H9 (cell line): ENCODE measurements around the gene NUP210. TPM values are rescaled to one million over a fixed set of nuclear protein-coding genes. Genes with fewer than 3 reads are reported as not detected.

Experiments
- DNase-seq: peaks from one replicate; pipeline ENCODE4 v3.0.0-alpha.2; 2017
- H2AFZ ChIP-seq: one replicate; pipeline ENCODE4 v1.6.1; 2013; ENCODE audit warnings: mild to moderate bottlenecking, low read length, control low read depth, moderate library complexity
- H2AK5ac ChIP-seq: 2 replicates; pipeline ENCODE4 v1.6.1; 2013; ENCODE audit warnings: low read length, control low read depth, mixed read lengths; ENCODE audit not compliant: insufficient read length
- H2BK120ac ChIP-seq: one replicate; pipeline ENCODE4 v1.6.1; 2013; ENCODE audit warnings: low read depth, mild to moderate bottlenecking, low read length, control low read depth, inconsistent platforms; ENCODE audit not compliant: poor library complexity, severe bottlenecking
- H2BK12ac ChIP-seq: 2 replicates; pipeline ENCODE4 v1.6.1; 2013; ENCODE audit warnings: low read length, control low read depth, mixed read lengths, low read depth; ENCODE audit not compliant: insufficient read length
- H2BK15ac ChIP-seq: 2 replicates; pipeline ENCODE4 v1.6.1; 2013; ENCODE audit warnings: low read depth, low read length, control low read depth
- H2BK20ac ChIP-seq: one replicate; pipeline ENCODE4 v1.6.1; 2013; ENCODE audit warnings: low read depth, mild to moderate bottlenecking, low read length, control low read depth, inconsistent platforms; ENCODE audit not compliant: poor library complexity, severe bottlenecking
- H2BK5ac ChIP-seq: 2 replicates; pipeline ENCODE4 v1.6.1; 2013; ENCODE audit warnings: low read length, control low read depth, mixed read lengths; ENCODE audit not compliant: insufficient read length
- H3K14ac ChIP-seq: 2 replicates; pipeline ENCODE4 v1.6.1; 2013; ENCODE audit warnings: low read length, control low read depth; ENCODE audit not compliant: insufficient read depth
- H3K18ac ChIP-seq: 2 replicates; pipeline ENCODE4 v1.6.1; 2013; ENCODE audit warnings: low read depth, mild to moderate bottlenecking, mixed read lengths, low read length, control low read depth; ENCODE audit not compliant: insufficient read length
- H3K23ac ChIP-seq: 2 replicates; pipeline ENCODE4 v1.6.1; 2013; ENCODE audit warnings: low read length, control low read depth, mixed read lengths, low read depth; ENCODE audit not compliant: insufficient read length
- H3K23me2 ChIP-seq: 2 replicates; pipeline ENCODE4 v1.6.1; 2013; ENCODE audit warnings: low read depth, mild to moderate bottlenecking, mixed read lengths, low read length, control low read depth; ENCODE audit not compliant: insufficient read length, poor library complexity, severe bottlenecking
- H3K27ac ChIP-seq: 2 replicates; pipeline ENCODE4 v1.5.1; 2013; ENCODE audit warnings: low read length, control low read depth, mixed read lengths, low read depth; ENCODE audit not compliant: insufficient read length
- H3K27me3 ChIP-seq: 2 replicates; pipeline ENCODE4 v1.6.1; 2013; ENCODE audit warnings: low read length, control low read depth, inconsistent platforms; ENCODE audit not compliant: insufficient read depth
- H3K4ac ChIP-seq: 2 replicates; pipeline ENCODE4 v1.6.1; 2013; ENCODE audit warnings: low read depth, mild to moderate bottlenecking, control low read depth, inconsistent platforms, low read length, moderate library complexity
- H3K4me1 ChIP-seq: 2 replicates; pipeline ENCODE4 v1.6.1; 2013; ENCODE audit warnings: low read length, control low read depth, inconsistent platforms; ENCODE audit not compliant: insufficient read depth
- H3K4me2 ChIP-seq: 2 replicates; pipeline ENCODE4 v1.6.1; 2013; ENCODE audit warnings: low read length, control low read depth, mixed read lengths; ENCODE audit not compliant: insufficient read length, insufficient read depth
- H3K56ac ChIP-seq: 2 replicates; pipeline ENCODE4 v1.6.1; 2013; ENCODE audit warnings: low read depth, mild to moderate bottlenecking, mixed read lengths, low read length, control low read depth; ENCODE audit not compliant: insufficient read length
- H3K79me1 ChIP-seq: 2 replicates; pipeline ENCODE4 v1.6.1; 2013; ENCODE audit warnings: low read depth, mild to moderate bottlenecking, moderate library complexity, low read length, control low read depth, inconsistent platforms; ENCODE audit not compliant: insufficient read depth, poor library complexity, severe bottlenecking
- H3K79me2 ChIP-seq: 2 replicates; pipeline ENCODE4 v1.6.1; 2013; ENCODE audit warnings: low read length, control low read depth, inconsistent platforms; ENCODE audit not compliant: insufficient read depth
- H3K9ac ChIP-seq: 2 replicates; pipeline ENCODE4 v1.6.1; 2013; ENCODE audit warnings: low read length, control low read depth, mixed read lengths; ENCODE audit not compliant: insufficient read length; ENCODE audit errors: extremely low read depth
- H3K9me3 ChIP-seq: one replicate; pipeline ENCODE4 v1.6.1; 2013; ENCODE audit warnings: low read depth, low read length, inconsistent platforms; ENCODE audit not compliant: control insufficient read depth
- H3T11ph ChIP-seq: one replicate; pipeline ENCODE4 v1.6.1; 2013; ENCODE audit warnings: mild to moderate bottlenecking, low read length, control low read depth, inconsistent platforms
- H4K20me1 ChIP-seq: one replicate; pipeline ENCODE4 v1.6.1; 2013; ENCODE audit not compliant: control insufficient read depth, insufficient read length, insufficient read depth
- H4K5ac ChIP-seq: 2 replicates; pipeline ENCODE4 v1.6.1; 2013; ENCODE audit warnings: low read depth, mild to moderate bottlenecking, mixed read lengths, low read length, control low read depth; ENCODE audit not compliant: insufficient read length
- H4K8ac ChIP-seq: replicated peaks from 2 replicates; pipeline ENCODE4 v1.6.1; 2013; ENCODE audit warnings: low read length, control low read depth, mixed read lengths, low read depth; ENCODE audit not compliant: insufficient read length
- H4K91ac ChIP-seq: 2 replicates; pipeline ENCODE4 v1.6.1; 2013; ENCODE audit warnings: low read depth, mild to moderate bottlenecking, moderate library complexity, mixed read lengths, low read length, control low read depth; ENCODE audit not compliant: insufficient read length
- H3K27ac Mint-ChIP-seq, 3 experiments: 2 replicates in 2 of 3; 3 replicates in 1 of 3; pipeline ENCODE4 v1.8.0; 2020 to 2021; ENCODE audit warnings: mixed read lengths in 3 of 3, mild to moderate bottlenecking in 1 of 3, moderate library complexity in 1 of 3
- H3K27me3 Mint-ChIP-seq: 2 replicates; pipeline ENCODE4 v1.8.0; 2021; ENCODE audit warnings: low read depth, mild to moderate bottlenecking, moderate library complexity, mixed read lengths
- H3K36me3 Mint-ChIP-seq, 3 experiments: 2 replicates in 2 of 3; 3 replicates in 1 of 3; pipeline ENCODE4 v1.8.0; 2020 to 2021; ENCODE audit warnings: low read depth in 3 of 3, mixed read lengths in 3 of 3; ENCODE audit not compliant: insufficient read depth in 1 of 3
- H3K4me1 Mint-ChIP-seq, 2 experiments: 2 replicates each; pipeline ENCODE4 v1.8.0; 2020; ENCODE audit warnings: mixed read lengths in 2 of 2
- H3K4me3 Mint-ChIP-seq, 2 experiments: 2 replicates in 1 of 2; 3 replicates in 1 of 2; pipeline ENCODE4 v1.8.0; 2020 to 2021; ENCODE audit warnings: mild to moderate bottlenecking in 2 of 2, mixed read lengths in 2 of 2, moderate library complexity in 1 of 2
- H3K9me3 Mint-ChIP-seq, 2 experiments: 2 replicates in 1 of 2; 3 replicates in 1 of 2; pipeline ENCODE4 v1.8.0; 2020; ENCODE audit warnings: mild to moderate bottlenecking in 2 of 2, mixed read lengths in 2 of 2, moderate library complexity in 1 of 2
- WGBS: extraction: QIAGEN DNeasy Blood & Tissue Kit; methylation state at CpG from one replicate; pipeline ENCODE4 v1.1.7; 2013; ENCODE audit warnings: missing lambda C conversion rate, low lambda C conversion rate, mixed read lengths; ENCODE audit not compliant: insufficient read length; ENCODE audit errors: extremely low coverage; 5-methylcytosine and 5-hydroxymethylcytosine counted together
- total RNA-seq: library from RNA; stranded (reverse); gene quantifications from 2 replicates; pipeline ENCODE4 v1.2.1, GENCODE V29; 2021
- TF ChIP-seq, protein P1 (sequence below): fragments of 200-600 bp; sonication (generic); conservative IDR thresholded peaks from 3 replicates; pipeline ENCODE4 v1.8.0; 2021; ENCODE audit warnings: antibody characterized with exemption, mild to moderate bottlenecking

NUP210 gene
- total RNA-seq, 1 experiment from 2014 or later = 48.8 TPM

GRCh38 chr3:13424865-13425617, 4.9 kb upstream of the NUP210 start:
- peaks cover 4% of the 10 kb centered on the region; the same call in 1 of the 2 replicates for H3K4me1 ChIP-seq
- peak overlapping the region in 1 of 3 experiments; percentile 25; a peak in 1 of 7 replicates for H3K27ac Mint-ChIP-seq
- H3K4me3 Mint-ChIP-seq = no peak overlapping the region
- H3K27me3 ChIP-seq = no peaks in the 10 kb centered on the region
- H3K9ac ChIP-seq = no peak overlapping the region
- TF ChIP-seq, protein P1, sequence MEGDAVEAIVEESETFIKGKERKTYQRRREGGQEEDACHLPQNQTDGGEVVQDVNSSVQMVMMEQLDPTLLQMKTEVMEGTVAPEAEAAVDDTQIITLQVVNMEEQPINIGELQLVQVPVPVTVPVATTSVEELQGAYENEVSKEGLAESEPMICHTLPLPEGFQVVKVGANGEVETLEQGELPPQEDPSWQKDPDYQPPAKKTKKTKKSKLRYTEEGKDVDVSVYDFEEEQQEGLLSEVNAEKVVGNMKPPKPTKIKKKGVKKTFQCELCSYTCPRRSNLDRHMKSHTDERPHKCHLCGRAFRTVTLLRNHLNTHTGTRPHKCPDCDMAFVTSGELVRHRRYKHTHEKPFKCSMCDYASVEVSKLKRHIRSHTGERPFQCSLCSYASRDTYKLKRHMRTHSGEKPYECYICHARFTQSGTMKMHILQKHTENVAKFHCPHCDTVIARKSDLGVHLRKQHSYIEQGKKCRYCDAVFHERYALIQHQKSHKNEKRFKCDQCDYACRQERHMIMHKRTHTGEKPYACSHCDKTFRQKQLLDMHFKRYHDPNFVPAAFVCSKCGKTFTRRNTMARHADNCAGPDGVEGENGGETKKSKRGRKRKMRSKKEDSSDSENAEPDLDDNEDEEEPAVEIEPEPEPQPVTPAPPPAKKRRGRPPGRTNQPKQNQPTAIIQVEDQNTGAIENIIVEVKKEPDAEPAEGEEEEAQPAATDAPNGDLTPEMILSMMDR = no peak
- no CpG with 5 or more reads among the region's 4 CpGs for WGBS
- no peaks in the 10 kb centered on the region for H3K9me3 ChIP-seq
- no peaks in the 10 kb centered on the region for H3K36me3 Mint-ChIP-seq
- no peaks in the 10 kb centered on the region for H3K23me2 ChIP-seq
- no peak overlapping the region for H3K4me2 ChIP-seq
- H3K4ac ChIP-seq = no peak overlapping the region
- no peak for DNase-seq
- peaks cover 6% of the 10 kb centered on the region for H3K27me3 Mint-ChIP-seq
- no peak overlapping the region for H3K27ac ChIP-seq
- no peaks in the 10 kb centered on the region for H3K79me1 ChIP-seq
- H3K56ac ChIP-seq = no peak overlapping the region
- no peak overlapping the region for H4K5ac ChIP-seq
- no peaks in the 10 kb centered on the region for H3K79me2 ChIP-seq
- peaks cover 2% of the 10 kb centered on the region for H4K20me1 ChIP-seq
- no peak overlapping the region for H2BK120ac ChIP-seq
- H2BK12ac ChIP-seq = no peak overlapping the region
- H3K9me3 Mint-ChIP-seq = no peaks in the 10 kb centered on the region; a peak in 2 of 5 replicates
- no peak overlapping the region for H2BK5ac ChIP-seq
- H3K23ac ChIP-seq = no peak overlapping the region
- no peak overlapping the region for H4K8ac ChIP-seq
- H3T11ph ChIP-seq = no peak overlapping the region
- no peak overlapping the region for H3K14ac ChIP-seq
- H2AK5ac ChIP-seq = no peak overlapping the region
- H3K4me1 Mint-ChIP-seq = peaks cover 11% of the 10 kb centered on the region in 2 experiments
- no peak overlapping the region for H2AFZ ChIP-seq
- no peak overlapping the region for H3K18ac ChIP-seq
- H2BK20ac ChIP-seq = no peak overlapping the region
- no peak overlapping the region for H2BK15ac ChIP-seq
- no peak overlapping the region for H4K91ac ChIP-seq
